HG02642 (cell line): ENCODE measurements around the gene SLC25A25.

ENCODE experiments used
- ATAC-seq: cut with Tn5 transposase; IDR thresholded peaks from one replicate; pipeline ENCODE4 v1.9.1; 2021; ENCODE audit warnings: mild to moderate bottlenecking; ENCODE audit not compliant: unreplicated experiment, poor library complexity

Gene SLC25A25

GRCh38 chr9:128153947-128154695 lies 86.1 kb downstream of the SLC25A25 start:
- no peak for ATAC-seq

GRCh38 chr9:128155736-128156500 lies 87.9 kb downstream of the SLC25A25 start:
- no peak for ATAC-seq
